SK-N-MC (cell line): ENCODE results near the gene SP5.

Source experiments
- EZH2 ChIP-seq: fragments of 200-600 bp; sonication (generic); IDR thresholded peaks from one replicate; pipeline ENCODE4 v1.6.1; 2017; ENCODE audit warnings: antibody characterized with exemption
- POLR2AphosphoS5 ChIP-seq: IDR thresholded peaks from 2 replicates; pipeline ENCODE4 v1.6.1; 2012; ENCODE audit warnings: mild to moderate bottlenecking, low read depth, low read length, borderline replicate concordance

GRCh38 chr2:170665743-170666142 lies 49.4 kb upstream of the SP5 start:
- TF ChIP-seq POLR2AphosphoS5 = no peak
- TF ChIP-seq EZH2 = no peak
